Activated naive CD8-positive, alpha-beta T cell treated with anti-CD3 and anti-CD28 coated beads, Interleukin-2, amount 50 U/mL, for 24 hours (primary cell): Measurements from ENCODE around the gene WRNIP1.
"Not testable (repeated sequence)": the region's sequence is repeated elsewhere in the genome, so short reads cannot be mapped to it uniquely, and the experiment has no call there.

Experiments
- ATAC-seq: fragments of 150-1000 bp; cut with Tn5 transposase; one replicate; pipeline ENCODE4 v1.10.0; 2021
- DNase-seq: peaks from one replicate; pipeline ENCODE4 v3.0.0; 2021
- H3K27ac Mint-ChIP-seq: one replicate; pipeline ENCODE4 v1.8.0; 2021; ENCODE audit warnings: mild to moderate bottlenecking, mixed read lengths
- H3K27me3 Mint-ChIP-seq: one replicate; pipeline ENCODE4 v1.8.0; 2021; ENCODE audit warnings: mixed read lengths
- H3K36me3 Mint-ChIP-seq: one replicate; pipeline ENCODE4 v1.8.0; 2021; ENCODE audit warnings: low read depth, mixed read lengths
- H3K4me1 Mint-ChIP-seq: one replicate; pipeline ENCODE4 v1.8.0; 2021; ENCODE audit warnings: mixed read lengths
- H3K4me3 Mint-ChIP-seq: one replicate; pipeline ENCODE4 v1.8.0; 2021; ENCODE audit warnings: mild to moderate bottlenecking, moderate library complexity, mixed read lengths
- H3K9me3 Mint-ChIP-seq: one replicate; pipeline ENCODE4 v1.8.0; 2021; ENCODE audit warnings: mixed read lengths

WRNIP1 gene

DNA sequence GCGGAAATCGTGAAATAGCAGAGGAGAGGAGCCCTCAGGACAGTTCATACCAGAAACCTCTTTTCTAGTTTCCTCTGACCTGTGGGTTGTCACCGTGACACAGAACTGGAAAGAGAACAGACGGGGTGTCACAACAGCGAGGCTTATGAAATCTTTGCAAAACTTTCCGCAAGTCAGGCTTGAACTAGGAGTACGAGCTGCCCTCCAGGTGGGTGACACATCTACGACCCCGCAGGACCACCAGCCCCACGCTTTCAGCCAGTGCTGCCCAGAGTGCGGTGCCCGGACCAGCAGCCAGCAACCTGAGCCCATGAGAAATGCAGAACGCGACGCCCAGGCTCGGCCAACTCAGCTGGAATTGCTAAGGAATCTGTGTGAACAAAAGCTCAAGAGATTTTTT is 30.8 kb downstream of the WRNIP1 start:
- Mint-ChIP-seq H3K9me3 (no peaks in the 10 kb centered on the region), H3K4me3 (no peak overlapping the region), H3K36me3 (peaks cover 7% of the 10 kb centered on the region), H3K27ac (no peak overlapping the region), H3K27me3 (no peaks in the 10 kb centered on the region), H3K4me1 (peaks cover 76% of the 10 kb centered on the region)
- DNase-seq, result no peak
- ATAC-seq, result peak; percentile 7

DNA sequence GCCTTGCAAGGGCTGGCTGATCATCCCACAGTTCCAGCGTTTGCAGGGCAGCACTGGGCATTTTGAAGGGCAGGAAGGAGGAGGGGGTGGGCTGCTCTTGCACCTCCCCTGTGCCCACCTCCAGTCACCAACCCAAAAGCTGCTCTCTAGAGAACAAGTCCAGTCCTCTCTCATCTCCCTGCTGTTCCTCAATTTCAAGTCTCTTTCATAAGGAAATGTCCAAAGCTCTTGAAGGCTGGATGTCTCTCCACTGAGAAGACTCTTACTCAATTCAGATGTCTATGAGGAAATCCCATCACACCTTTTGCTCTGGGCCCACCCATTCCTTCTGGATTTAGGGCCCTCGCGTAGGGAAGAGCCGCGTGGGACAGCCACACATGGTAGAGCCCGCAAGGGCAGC is 31.7 kb downstream of the WRNIP1 start:
- Mint-ChIP-seq H3K9me3 (no peaks in the 10 kb centered on the region), H3K4me1 (peaks cover 68% of the 10 kb centered on the region), H3K27ac (no peak overlapping the region), H3K4me3 (no peak overlapping the region), H3K27me3 (no peaks in the 10 kb centered on the region), H3K36me3 (peaks cover 4% of the 10 kb centered on the region)
- DNase-seq, result no peak
- ATAC-seq, result no peak

DNA sequence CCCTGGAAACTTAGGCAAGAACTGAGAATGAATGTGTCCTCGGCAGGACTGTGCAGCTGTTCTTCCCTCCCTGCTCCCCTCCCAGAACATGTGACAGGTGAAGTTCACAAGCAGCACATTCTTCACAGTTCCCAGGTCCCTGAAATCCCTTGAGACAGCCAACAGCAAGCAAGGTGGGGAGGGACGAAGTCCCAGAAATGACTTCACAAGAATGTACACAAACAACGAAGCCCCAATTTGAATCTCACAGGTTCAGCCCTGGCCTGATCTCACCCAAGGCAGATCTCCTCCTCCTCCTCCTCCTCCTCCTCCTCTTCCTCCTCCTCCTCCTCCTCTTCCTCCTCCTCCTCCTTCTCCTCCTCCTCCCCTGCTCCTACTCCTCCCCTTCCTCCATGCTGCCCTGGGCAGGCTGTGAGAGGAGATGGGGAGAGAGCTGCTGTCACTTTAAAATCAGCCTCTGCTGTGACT is 32.4 kb downstream of the WRNIP1 start:
- peaks cover 4% of the 10 kb centered on the region for H3K36me3 Mint-ChIP-seq
- H3K4me1 Mint-ChIP-seq, result peaks cover 61% of the 10 kb centered on the region
- H3K4me3 Mint-ChIP-seq, result no peak overlapping the region
- ATAC-seq (no peak), DNase-seq (no peak)
- H3K9me3 Mint-ChIP-seq, result no peaks in the 10 kb centered on the region
- no peak overlapping the region for H3K27ac Mint-ChIP-seq
- H3K27me3 Mint-ChIP-seq, result no peaks in the 10 kb centered on the region

- Mint-ChIP-seq H3K36me3 (peaks cover 4% of the 10 kb centered on the region), H3K4me3 (no peak overlapping the region)
- no peak for DNase-seq
These were observed 33.5 kb downstream of the WRNIP1 start for GRCh38 chr6:2798586-2799134.

GRCh38 chr6:2799936-2800527 is 34.8 kb downstream of the WRNIP1 start:
- Mint-ChIP-seq H3K4me3 (no peak overlapping the region), H3K36me3 (peaks cover 1% of the 10 kb centered on the region), H3K27ac (peak overlapping the region; percentile 65), H3K4me1 (peaks cover 39% of the 10 kb centered on the region), H3K9me3 (no peaks in the 10 kb centered on the region), H3K27me3 (no peaks in the 10 kb centered on the region)
- DNase-seq, result peak; percentile 22
- peak; percentile 79 for ATAC-seq

More at GRCh38 chr6:2798586-2799134, 33.5 kb downstream of the WRNIP1 start:
- no peaks in the 10 kb centered on the region for H3K27me3 Mint-ChIP-seq
- no peak for ATAC-seq
- H3K9me3 Mint-ChIP-seq, result no peaks in the 10 kb centered on the region
- H3K27ac Mint-ChIP-seq, result no peak overlapping the region
- peaks cover 50% of the 10 kb centered on the region for H3K4me1 Mint-ChIP-seq

GRCh38 chr6:2800552-2801316 is 35.5 kb downstream of the WRNIP1 start:
- ATAC-seq, result no peak
- Mint-ChIP-seq H3K4me3 (no peak overlapping the region), H3K4me1 (peaks cover 32% of the 10 kb centered on the region), H3K27ac (peak overlapping the region; percentile 43), H3K9me3 (no peaks in the 10 kb centered on the region), H3K36me3 (no peaks in the 10 kb centered on the region), H3K27me3 (no peaks in the 10 kb centered on the region)
- DNase-seq, result no peak

DNA sequence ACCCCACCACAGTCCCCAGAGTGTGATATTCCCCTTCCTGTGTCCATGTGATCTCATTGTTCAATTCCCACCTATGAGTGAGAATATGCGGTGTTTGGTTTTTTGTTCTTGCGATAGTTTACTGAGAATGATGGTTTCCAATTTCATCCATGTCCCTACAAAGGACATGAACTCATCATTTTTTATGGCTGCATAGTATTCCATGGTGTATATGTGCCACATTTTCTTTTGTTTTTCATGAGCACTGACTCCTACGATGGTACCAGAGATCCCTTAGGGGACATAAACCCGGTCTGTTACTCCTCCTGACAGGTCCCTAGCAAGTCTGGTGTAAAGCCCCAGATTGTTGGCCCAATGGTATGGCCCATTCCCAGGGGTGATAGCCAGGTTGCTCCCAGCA is 36.5 kb downstream of the WRNIP1 start:
- not testable (repeated sequence) for DNase-seq, ATAC-seq, H3K36me3 Mint-ChIP-seq, H3K27me3 Mint-ChIP-seq, H3K9me3 Mint-ChIP-seq, H3K27ac Mint-ChIP-seq, H3K4me3 Mint-ChIP-seq
- H3K4me1 Mint-ChIP-seq, result peaks cover 27% of the 10 kb centered on the region

DNA sequence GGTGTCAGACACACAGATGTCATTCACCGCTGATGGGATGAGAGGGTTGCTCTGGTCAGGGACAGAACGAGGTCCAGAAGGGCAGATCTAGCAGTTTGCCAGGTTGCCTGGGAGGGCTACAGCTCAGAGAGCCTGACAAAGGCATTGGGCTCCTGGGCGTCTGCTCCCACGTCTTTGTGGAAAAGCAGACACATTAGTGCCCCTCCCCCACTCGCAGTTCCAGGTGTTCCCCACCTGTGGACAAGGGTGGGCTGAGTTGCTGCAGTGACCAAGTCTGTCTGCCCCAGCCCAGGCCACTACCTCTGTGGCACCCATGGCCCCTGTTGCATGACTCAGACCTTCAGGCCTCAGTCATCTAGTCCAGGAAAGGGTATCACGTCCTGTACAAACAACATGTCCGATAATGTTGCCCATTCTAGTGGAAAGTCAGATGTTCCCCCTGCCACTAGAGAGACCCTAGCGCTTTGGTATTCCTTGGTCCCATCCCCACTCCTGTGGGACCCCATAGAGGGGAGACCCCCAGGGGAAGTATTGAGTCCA is 37.4 kb downstream of the WRNIP1 start:
- Mint-ChIP-seq H3K36me3 (no peaks in the 10 kb centered on the region), H3K4me1 (peaks cover 19% of the 10 kb centered on the region), H3K4me3 (no peak overlapping the region), H3K27me3 (no peaks in the 10 kb centered on the region), H3K9me3 (no peaks in the 10 kb centered on the region), H3K27ac (no peak overlapping the region)
- DNase-seq (no peak), ATAC-seq (no peak)

GRCh38 chr6:2803731-2804429 is 38.7 kb downstream of the WRNIP1 start:
- ATAC-seq (no peak), DNase-seq (no peak)
- no peaks in the 10 kb centered on the region for H3K27me3 Mint-ChIP-seq
- H3K4me3 Mint-ChIP-seq, result no peak overlapping the region
- no peaks in the 10 kb centered on the region for H3K9me3 Mint-ChIP-seq
- H3K4me1 Mint-ChIP-seq, result peaks cover 15% of the 10 kb centered on the region
- no peak overlapping the region for H3K27ac Mint-ChIP-seq
- H3K36me3 Mint-ChIP-seq, result no peaks in the 10 kb centered on the region

- no peak for ATAC-seq
- Mint-ChIP-seq H3K4me1 (peaks cover 12% of the 10 kb centered on the region), H3K27me3 (no peaks in the 10 kb centered on the region), H3K9me3 (no peaks in the 10 kb centered on the region), H3K27ac (no peak overlapping the region), H3K36me3 (no peaks in the 10 kb centered on the region), H3K4me3 (no peak overlapping the region)
- no peak for DNase-seq
These were observed 39.3 kb downstream of the WRNIP1 start for GRCh38 chr6:2804516-2804915.

DNA sequence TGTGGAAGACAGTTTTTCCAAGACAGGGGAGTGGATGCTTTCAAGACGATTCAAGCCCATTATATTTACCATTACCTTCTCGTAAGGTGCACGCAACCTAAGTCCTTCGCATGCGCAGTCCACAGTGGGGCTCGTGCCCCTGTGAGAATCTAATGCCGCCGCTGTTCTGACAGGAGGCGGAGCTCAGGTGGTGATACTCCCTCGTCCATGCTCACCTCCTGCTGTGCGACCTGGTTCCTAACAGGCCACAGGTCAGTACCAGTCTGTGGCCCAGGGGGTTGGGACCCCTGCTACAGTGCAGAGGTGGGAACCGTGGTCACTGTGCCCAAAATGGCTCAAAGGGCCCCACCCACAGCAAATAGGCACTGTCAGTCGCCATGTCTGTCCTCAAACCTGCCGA is 39.8 kb downstream of the WRNIP1 start:
- Mint-ChIP-seq H3K9me3 (no peaks in the 10 kb centered on the region), H3K27ac (no peak overlapping the region), H3K27me3 (no peaks in the 10 kb centered on the region), H3K36me3 (no peaks in the 10 kb centered on the region), H3K4me3 (no peak overlapping the region), H3K4me1 (peaks cover 11% of the 10 kb centered on the region)
- ATAC-seq (no peak), DNase-seq (no peak)

DNA sequence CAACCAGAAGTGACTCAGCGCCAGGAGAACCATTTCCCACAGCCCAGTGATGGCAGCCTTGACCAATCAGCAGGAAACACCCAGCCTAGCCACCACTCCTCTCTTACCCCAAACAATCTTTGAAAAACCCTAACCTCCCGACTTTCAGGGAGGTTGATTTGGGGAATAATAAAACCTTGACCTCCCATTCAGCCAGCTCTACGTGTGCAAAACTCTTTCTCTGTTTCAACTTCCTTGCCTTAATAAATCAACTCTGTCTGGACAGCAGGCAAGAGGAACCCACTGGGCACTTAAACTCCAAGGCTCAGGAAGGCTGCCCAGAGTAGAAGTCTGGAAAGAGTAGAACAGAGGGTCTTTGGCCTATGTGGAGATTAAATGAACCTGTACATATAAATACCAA is 41.5 kb downstream of the WRNIP1 start:
- ATAC-seq (no peak), DNase-seq (no peak)
- H3K9me3 Mint-ChIP-seq, result no peaks in the 10 kb centered on the region
- no peak overlapping the region for H3K27ac Mint-ChIP-seq
- peaks cover 11% of the 10 kb centered on the region for H3K4me1 Mint-ChIP-seq
- H3K36me3 Mint-ChIP-seq, result no peaks in the 10 kb centered on the region
- H3K27me3 Mint-ChIP-seq, result no peaks in the 10 kb centered on the region
- no peak overlapping the region for H3K4me3 Mint-ChIP-seq

GRCh38 chr6:2807342-2808090 is 42.3 kb downstream of the WRNIP1 start:
- Mint-ChIP-seq H3K27ac (no peak overlapping the region), H3K9me3 (peaks cover 3% of the 10 kb centered on the region), H3K4me3 (no peak overlapping the region), H3K36me3 (peaks cover 3% of the 10 kb centered on the region), H3K4me1 (peaks cover 11% of the 10 kb centered on the region), H3K27me3 (no peaks in the 10 kb centered on the region)
- DNase-seq (no peak), ATAC-seq (no peak)

DNA sequence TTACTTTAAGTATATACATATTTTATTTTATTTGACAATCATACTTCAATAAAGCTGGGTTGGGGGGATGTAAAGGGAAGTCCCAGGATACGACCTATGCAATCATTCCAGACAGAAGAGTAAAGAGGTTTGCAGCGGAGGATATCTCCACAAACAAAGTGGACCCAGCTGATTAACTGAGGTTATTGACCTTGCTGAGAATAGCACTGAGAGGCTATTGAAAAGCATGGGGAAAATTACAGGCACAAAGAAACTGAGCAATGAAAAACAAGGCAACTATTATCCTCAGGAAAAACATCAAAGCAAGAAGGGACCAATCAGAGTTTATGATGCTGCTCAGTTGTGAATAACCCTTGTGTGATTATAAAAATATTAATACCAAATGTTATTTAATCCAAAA is 43.8 kb downstream of the WRNIP1 start:
- Mint-ChIP-seq H3K27me3 (no peaks in the 10 kb centered on the region), H3K27ac (no peak overlapping the region)

More for the DNA sequence above, 43.8 kb downstream of the WRNIP1 start:
- no peak overlapping the region for H3K4me3 Mint-ChIP-seq
- H3K4me1 Mint-ChIP-seq, result peaks cover 11% of the 10 kb centered on the region
- H3K36me3 Mint-ChIP-seq, result peaks cover 3% of the 10 kb centered on the region
- ATAC-seq (no peak), DNase-seq (no peak)
- peaks cover 3% of the 10 kb centered on the region for H3K9me3 Mint-ChIP-seq
